Cerebellar nuclear complex (tissue), 1 donor: ENCODE data around the gene PLEKHG3.

Source experiments
- DNase-seq, 2 experiments: peaks; one replicate each; lab custom pipeline; 2025; lab: John Stamatoyannopoulos, UW

PLEKHG3 gene

DNA sequence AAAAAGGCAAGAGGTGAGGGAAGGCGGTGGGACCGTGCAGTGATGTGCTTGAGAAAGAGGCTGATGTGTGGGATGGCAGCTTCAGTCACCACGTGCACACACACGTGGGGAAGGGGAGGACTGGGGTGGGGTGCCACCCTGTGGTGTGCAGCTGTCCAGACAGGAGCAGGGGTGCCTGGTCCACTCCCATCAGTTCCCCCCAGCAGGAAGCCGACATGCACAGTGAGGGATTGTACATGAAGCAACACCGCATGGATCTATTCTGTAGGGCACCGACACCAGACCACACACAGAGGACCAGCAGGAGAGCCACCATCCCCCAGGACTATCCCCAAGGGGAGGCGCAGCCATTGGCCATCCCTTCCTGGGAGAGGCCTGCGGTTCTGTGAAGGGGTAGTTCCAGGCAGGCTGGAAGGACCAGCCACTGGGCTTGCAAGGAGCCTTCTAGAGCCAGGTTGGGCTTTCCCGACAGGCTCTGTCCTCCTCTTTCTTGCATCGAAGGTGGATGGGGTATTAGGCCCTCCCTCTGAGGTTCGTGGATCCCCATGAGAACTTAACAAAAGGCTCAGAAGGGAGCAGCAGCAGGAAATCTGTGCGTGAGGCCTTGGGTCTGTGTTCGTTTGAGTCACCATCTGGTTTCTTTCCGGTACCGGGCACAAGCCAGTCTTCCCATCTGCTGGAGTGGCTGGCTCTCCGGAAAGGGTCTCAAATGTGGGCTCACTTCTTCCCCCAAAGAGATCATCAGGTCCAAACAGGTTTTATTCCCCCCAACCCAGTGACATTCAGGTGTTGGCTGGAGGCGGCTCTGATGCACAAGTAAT, 59.8 kb downstream of the PLEKHG3 start:
- no peak for DNase-seq

DNA sequence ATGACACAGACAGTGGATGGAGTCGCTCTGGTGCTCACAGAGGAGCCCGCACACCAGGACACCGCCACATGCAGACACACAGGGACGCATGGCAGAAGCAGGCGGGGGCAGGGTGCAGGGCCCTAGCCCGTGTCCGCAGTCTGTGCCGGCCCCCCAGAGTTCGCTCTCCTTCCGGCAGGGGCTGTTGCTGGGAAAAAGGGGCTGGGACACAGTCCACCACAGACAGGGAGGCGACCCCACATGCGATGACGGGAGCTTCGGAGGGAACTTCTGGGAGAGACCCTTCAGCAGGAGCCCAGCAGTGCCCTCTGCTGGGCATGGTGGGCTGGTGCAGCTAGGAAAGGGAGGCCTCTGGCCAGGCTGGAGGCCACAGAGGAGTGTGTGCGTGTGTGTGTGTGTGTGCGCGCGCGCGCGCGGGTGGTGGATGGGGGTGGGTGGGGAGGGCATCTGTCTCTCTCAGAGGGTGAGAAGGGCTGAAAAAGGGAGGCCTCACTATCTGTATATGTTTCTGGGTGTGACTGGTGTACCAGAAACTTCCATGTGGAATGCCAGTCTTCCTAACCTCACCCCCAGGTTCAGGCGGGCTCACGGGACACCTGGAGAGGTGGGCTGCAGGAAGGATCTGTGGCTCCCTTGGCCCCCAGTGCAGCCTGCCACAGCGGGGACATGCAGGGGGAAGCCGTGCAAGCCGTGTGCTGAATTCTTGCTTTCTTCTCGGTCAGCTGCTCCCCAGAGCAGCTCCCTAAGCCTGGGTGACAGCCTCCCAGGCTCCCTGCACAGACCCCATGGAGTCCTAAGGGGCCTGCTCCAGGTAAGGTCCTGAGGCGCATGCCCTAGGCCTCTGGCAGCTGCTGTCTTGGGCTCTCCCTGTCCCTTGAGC, 60.7 kb downstream of the PLEKHG3 start:
- DNase-seq, result peak in 1 of 2 experiments; percentile 52

DNA sequence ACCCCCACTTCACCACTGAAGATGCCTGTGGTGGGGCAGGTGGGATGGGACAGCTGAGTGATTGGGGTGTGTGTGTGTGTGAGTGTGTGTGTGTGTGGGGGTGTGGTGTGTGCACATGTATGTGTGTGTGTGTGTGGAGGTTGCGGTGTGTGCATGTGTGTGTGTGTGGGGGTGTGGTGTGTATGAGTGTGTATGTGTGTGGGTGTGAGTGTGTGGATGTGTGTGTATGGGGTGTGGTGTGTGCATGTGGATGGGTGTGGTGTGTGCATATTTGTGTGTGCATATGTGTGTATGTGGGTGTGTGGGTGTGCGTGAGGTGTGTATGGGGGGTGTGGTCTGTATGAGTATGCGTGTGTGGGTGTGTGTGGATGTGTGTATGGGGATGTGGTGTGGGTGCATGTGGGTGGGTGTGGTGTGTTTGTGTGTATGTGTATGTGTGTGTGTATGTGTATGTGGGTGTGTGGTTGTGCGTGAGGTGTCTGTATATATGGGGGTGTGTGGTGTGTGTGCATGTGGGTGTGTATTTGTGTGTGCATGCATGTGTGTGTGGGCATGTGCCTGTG, 61.6 kb downstream of the PLEKHG3 start:
- no peak for DNase-seq

DNA sequence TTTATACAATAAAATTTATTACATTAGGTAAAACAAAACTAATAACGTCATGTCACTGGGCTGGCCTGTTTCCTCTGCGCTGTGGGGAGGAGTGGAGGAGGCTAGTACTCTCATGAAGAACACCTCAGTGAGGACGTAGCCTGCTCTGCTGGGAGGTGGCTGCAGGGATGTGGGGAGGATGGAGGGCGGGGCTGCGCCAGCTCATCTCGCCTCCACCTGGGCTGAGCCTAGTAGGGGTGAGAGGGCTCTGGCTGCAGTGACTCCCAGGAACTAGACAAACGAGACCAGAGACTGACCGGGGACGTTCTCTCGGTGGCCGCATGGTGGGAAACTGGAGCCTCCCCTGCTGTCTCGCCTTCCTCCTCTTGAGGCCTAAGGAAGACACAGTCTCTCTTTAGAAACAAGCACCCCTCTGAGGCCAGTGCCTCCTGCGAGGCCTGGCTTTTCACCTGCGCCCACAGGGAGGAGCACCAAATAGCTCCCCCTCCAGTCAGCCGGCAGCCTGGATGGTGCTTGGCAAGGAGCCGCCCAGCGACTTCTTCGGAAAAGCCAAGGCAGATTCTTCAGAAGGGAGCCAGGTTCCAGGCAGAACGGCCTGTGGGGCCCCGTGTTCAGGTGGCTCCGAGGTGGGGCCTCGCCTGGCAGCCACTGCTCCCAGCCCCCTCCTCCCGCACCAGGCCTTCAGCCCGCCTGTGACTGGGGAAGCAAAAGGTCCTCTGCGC, 62.4 kb downstream of the PLEKHG3 start:
- no peak for DNase-seq

DNA sequence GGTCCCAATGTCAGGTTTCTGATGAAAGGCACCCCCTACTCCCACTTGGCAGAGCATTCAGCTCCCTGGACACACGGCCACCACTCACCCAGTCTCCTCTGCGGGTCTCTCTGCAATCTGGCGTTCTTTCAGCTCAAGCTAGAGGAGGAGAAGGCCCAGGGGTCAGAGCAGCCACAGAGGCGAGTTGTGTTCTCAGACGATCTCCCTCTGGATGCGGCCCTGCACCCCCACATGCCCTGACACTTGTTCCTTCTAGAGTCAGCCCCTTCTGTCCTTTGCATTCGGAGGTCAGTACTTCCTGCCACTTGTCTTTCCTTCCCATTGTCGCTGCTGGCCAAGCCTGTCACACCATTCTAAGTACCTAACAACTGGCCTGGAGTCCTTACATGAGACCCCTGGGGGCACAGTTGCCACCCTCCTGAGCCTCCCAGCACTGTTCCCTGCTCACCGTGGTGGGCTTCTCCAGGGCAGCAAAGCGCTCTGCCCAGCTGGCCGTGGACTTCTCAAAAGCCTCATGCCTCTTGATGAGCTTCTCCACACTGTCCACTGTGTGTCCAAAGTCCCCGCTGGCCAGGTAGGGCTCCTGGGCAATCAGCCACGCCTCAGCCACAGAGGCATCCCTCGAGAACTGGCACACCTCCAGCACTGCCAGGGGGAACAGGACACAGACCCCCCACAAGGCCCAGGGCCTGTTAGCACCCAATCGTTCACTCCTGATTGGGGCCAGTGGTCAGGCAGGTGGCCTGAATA, 63.2 kb downstream of the PLEKHG3 start:
- DNase-seq, result no peak

DNA sequence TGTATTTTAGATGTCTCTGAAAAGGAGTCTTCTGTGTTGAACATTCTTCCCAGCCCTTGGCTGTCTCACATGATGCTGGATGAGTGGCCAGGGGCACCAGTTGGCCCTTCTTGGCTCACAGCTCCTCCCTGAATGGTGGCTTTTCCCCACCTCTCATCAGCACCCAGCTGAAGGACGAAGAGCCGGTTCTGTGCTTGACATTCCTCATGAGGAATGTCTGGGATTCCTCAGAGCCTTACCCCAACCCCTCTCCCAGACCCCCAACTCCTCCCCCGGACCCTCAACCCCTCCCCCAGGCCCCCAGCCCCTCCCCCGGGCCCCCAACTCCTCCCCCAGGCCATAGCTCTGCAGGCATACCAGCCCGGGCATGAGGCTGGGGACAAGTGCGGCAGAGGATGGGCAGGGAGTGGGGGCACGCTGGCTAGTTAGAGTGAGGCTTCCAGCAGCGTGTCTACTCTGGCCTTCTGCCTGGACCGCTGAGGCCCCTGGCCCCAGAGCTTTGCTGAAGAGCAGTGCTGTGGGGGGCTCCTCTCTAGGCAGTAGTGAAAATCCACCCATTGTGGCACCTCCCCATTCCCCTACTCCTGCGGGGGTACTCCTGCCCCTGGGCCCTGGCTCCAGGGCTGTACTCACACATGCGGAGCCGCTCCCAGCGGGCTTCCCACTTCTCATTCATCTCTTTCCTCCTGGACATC, 64.3 kb downstream of the PLEKHG3 start:
- DNase-seq, result no peak

DNA sequence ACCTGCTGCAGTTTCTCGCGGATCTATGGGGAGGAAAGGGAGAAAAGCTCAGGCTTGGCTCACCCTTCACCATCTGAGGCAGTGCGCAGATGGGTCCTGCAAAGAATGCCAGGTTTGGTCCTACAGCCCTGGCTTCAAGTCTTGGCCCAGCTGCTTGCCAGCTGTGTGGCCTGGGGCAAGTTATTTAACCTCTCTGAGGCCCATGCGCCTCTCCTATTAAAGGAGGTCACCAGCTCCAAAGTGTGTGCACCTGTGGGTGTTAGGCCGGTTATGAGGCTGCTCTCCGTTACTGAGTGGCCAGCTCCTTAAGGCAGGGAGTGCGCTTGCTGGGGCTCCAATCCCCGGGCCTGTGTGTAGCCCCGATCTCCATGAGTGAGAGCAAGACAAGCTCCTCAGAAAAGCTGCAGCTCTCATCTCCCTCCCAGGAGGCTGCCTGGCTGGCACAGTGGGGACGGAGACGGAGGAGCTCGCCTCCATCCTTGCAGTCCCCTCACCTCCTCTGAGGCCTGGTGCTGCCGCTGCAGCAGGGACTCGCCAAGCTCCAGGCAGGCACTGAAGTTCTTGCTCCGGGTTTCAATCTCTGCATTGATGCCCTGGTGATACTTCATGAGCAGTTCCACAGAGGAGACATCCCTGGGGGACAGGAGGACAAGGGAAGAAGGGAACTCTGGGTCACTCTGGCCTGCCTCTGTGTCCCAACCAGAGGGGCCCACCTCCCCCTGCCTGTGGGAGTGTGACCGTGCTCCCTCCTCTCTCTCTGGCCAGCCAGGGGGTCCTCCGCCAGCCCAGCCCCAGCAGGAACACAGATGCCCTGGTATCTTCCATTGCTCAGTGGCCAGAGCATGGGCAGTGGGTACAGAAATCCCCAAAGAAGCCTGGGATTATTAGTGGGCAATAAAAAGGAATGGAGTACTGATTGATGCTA, 65.1 kb downstream of the PLEKHG3 start:
- no peak for DNase-seq

DNA sequence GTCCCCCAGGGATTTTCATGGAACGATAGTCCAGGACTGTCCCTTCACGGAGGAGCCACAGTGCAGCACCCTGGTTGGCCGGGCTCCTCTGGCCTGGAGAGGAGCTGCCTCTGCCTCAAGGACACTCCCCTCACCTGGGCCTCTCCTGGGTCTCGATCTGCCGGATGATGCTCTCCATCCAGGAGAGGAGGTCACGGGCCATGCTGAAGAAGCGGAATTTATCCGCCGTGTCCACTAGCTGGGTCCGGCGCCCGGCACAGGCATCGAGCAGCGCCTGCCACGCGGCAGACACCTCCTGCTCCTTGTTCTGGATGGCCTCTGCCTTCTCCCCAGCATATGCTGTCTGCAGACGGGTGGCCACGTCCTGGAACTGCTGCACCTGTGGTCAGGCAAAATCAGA, 66.5 kb downstream of the PLEKHG3 start:
- DNase-seq, result no peak

DNA sequence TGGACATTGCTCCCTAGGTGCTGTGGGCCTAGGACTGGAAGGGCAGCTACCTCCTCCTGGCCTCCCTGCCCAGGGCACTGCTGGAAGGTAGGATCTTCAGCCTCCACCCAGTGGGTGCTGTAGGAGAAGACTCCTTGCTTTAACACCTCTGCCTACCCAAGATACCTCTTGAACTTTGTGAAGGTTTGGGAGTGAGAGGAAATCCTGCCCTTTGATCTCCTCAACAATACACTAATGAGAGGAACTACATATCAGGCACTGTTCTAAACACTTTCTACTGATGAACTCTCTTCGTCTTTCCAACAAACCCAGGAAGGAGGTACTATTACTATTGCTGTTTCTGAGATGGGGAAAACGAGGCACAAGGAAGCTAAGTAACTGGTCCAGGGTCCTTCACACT, 66.9 kb downstream of the PLEKHG3 start:
- DNase-seq, result no peak

DNA sequence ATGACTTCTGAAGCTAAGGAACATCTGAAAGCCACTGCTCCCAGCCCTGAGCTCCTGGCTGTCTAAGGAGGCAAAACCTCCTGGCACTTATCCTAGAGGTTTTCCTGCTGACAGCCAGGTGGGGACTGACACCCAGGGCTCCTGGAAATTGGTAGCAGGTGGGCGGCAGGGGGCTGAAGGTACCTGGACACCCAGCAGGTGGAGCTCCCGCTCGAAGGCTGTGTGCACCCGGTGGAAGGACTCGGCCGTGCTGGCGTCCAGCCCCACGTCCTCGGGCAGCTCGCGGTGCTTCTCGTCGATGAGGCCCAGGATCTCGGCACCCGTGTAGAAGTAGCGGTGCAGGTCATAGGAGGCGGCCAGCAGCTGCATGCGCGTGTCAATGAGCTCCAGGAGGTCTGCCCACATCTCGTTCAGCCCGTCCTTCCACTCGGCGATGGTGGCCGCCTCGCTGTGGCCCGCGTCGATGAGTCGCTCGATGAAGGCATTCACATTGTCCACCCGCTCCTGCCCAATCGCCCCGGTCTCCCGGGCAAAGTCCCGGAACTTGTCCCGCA, 68.2 kb downstream of the PLEKHG3 start:
- no peak for DNase-seq

DNA sequence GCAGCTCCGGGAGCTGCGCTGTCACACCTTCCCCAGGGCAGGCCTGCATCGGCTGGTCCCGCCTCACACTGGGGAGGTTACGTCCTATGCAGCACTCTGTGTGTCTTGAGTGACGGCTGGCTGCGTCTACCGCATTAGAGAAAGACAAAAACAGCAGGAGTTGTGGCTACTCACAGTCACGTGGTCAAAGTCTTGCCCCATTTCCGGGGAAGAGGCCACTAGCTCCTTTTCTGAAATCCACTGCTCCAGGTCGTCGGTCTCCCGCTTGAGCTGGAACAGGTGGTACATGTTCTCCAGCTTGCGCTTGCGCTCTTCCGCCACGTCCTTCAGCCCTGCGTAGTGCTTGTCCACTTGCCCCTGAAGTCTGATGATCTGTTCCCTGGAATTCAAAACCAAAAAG, 68.8 kb downstream of the PLEKHG3 start:
- DNase-seq, result no peak

DNA sequence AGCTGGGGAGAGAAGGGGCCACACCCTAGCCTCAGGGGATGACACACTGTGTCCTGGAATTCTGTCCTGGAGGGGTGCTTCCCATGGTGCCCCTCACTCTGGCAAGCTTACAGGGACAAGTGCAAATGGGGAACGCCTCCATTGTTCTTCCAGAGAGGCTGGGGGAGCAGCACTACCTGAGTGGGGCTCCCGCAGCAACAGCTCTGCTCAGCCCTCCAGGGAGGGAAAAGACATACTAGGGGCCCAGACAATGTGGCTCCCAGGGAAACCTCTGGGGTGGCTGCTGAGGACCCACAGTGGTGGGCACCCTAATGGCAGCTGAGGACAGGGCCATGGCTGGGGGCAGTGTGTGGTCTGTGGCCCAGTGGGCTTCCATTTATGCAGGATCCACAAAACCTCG, 69.4 kb downstream of the PLEKHG3 start:
- no peak for DNase-seq

DNA sequence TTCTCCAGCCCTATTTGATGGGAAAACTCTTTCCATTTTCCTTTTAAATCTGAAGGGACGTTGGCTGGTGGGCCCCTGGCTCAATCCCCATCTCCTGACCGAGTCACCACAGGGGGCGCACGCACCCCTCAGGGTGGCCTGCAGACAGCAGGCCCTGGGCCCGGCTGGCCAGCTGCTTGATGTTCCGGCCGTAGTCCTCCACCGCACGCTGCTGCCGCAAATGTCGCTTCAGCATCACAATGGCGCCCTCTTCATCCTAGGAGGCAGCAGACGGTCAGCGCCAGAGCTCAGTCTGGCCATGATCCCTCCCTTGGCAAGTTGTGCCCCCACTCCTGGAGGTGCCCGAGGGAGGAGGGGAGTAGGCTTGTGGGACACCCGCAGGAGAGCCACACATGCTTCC, 70.0 kb downstream of the PLEKHG3 start:
- no peak for DNase-seq

DNA sequence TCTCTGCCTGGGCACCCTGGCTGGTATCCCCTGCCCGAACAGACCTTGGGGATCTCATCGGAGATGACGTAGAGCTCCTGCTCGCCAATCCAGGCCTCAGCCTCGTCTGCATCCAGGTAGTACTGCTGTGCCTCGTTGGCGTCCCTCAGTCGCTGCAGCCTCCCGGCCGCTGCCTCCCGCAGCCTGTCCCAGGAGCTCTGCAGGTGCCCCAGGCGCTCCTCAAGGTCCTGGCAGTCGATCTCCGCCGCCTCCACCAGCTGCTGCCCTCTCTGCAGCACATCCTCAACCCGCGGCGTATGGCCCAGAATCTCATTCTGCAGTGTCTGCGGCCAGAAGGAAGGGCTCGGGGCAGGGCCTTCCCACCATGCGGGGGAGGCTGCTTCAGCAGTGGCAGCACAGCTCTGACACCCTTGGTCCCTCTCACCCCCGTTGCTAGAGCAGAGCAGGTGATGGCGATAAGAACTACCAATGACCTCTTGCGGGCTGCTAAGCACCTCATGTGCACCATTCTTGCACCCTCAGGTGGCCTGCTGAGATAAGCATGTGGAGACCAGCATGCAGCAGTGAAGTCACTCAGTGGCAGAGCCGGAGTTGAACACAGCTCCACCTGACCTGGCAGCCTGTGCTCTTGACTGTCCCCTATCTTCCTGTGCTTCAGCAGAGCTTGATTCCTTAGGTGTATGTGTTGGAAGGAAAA, 71.0 kb downstream of the PLEKHG3 start:
- no peak for DNase-seq

DNA sequence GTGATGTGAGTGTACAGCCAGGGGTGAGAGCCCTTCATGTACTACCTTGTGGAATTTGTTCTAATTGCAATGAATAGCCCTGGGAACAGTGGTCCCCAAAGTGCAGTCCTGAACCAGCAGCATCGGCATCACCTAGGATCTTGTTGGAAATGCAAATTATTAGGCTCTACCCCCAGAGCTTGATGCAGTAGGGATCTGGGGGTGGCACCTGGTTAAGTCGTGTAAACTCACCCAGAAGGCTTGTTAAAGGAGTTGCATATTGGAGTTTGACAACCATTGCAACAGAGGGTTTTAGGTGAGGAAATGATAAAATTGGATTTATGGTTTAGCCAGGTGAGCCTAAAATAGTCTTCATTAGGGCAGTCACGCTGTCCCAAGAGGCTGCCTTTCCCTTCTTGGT, 73.2 kb downstream of the PLEKHG3 start:
- no peak for DNase-seq

DNA sequence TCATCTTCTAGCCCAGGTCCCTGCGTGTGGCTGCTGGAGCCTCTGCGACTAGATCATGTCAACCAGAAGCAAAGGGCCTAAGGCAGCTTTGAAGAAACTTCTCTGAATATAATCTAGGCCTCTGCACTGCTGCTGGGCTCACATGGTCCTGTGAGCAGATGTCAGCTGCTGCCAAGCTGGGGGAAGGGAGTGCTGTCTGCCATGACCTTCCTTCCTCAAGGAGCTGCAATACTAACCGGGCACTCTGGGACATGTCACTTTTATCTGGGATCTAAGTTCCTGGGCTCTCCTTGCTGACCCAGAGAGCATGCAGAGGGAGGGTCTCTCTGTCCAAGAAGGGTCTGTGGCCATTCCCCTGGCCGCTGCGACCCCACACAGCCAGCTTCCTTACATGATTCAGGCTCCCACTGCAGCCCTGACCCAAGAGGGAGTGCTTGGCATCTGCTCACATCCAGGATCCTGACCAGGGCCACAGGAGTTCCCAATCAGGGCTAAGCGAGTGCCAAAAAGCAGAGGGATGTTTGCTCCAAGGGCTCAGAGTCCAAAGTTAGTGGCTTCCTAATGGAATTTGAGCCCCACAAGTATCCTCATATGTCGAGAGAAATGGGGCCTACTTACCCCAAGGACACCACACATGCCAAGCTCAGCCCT, 74.0 kb downstream of the PLEKHG3 start:
- DNase-seq, result no peak

DNA sequence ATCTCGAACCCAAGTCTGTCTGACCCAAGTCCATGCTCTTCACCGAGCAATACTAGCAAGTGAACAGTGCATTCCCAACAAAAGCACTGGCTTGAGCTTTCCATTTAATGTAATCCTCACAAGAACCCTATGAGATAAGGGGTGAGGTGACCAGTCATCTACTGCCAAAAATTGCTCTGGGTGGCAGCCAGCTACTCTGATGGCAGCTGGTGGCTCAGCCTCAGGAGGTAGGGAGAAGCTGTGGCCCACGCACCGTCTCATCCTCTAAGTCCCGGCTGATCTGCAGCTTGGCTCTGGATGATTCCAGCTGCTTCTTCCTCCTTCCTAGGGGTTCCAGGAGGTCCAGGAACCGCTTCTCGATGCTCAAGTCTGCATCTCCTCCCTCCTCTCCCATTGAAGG, 75.2 kb downstream of the PLEKHG3 start:
- peak in 1 of 2 experiments; percentile 52 for DNase-seq

DNA sequence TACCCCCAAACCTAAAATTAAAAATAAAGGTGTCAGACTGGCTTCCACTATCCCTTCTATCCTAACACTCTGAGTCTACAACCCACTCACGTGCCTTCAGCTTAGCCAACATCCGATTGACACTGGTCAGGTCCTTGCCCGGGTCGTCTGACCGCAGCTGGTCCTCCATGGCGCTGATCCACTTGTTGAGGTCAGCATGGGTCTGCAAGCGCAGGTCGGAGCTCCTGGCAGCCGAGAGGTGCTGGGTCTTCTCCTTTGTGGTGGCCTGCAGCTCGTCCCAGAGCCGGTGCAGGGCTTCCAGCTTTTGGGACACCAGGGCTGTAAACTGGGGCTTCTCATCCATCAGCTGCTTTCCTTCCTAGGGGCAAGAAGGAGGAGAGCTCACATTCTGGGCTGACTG, 78.0 kb downstream of the PLEKHG3 start:
- no peak for DNase-seq
